IPS-15b (cell line): ENCODE measurements around the gene NR2F2.

ENCODE experiments used
- H3K27me3 ChIP-seq: one replicate; pipeline ENCODE4 v1.6.1; 2013; ENCODE audit warnings: low read length; ENCODE audit not compliant: control insufficient read depth, insufficient read depth
- H3K36me3 ChIP-seq: one replicate; pipeline ENCODE4 v1.6.1; 2013; ENCODE audit warnings: low read length; ENCODE audit not compliant: control insufficient read depth, insufficient read depth
- H3K4me1 ChIP-seq: one replicate; pipeline ENCODE4 v1.6.1; 2013; ENCODE audit warnings: mild to moderate bottlenecking, low read length; ENCODE audit not compliant: control insufficient read depth, insufficient read depth
- H3K4me3 ChIP-seq: one replicate; pipeline ENCODE4 v1.5.1; 2013; ENCODE audit warnings: low read depth, low read length
- H3K9ac ChIP-seq: one replicate; pipeline ENCODE4 v1.6.1; 2013; ENCODE audit warnings: low read depth, mild to moderate bottlenecking, low read length
- H3K9me3 ChIP-seq: one replicate; pipeline ENCODE4 v1.6.1; 2013; ENCODE audit warnings: mild to moderate bottlenecking, low read length; ENCODE audit not compliant: control insufficient read depth, insufficient read depth

Gene NR2F2

GRCh38 chr15:96348112-96349027 is 17.9 kb downstream of the NR2F2 start:
- Histone ChIP-seq H3K9me3 (no peaks in the 10 kb centered on the region), H3K9ac (no peak overlapping the region), H3K4me1 (peaks cover 12% of the 10 kb centered on the region), H3K36me3 (no peaks in the 10 kb centered on the region), H3K27me3 (peaks cover 100% of the 10 kb centered on the region), H3K4me3 (no peak overlapping the region)

- Histone ChIP-seq H3K9me3 (no peaks in the 10 kb centered on the region), H3K27me3 (peaks cover 99% of the 10 kb centered on the region), H3K36me3 (no peaks in the 10 kb centered on the region), H3K4me3 (no peak overlapping the region), H3K4me1 (peaks cover 12% of the 10 kb centered on the region), H3K9ac (no peak overlapping the region)
Observed at GRCh38 chr15:96349034-96349856, 18.7 kb downstream of the NR2F2 start.

- H3K27me3 ChIP-seq: peaks cover 99% of the 10 kb centered on the region
- H3K9me3 ChIP-seq: no peaks in the 10 kb centered on the region
- no peaks in the 10 kb centered on the region for H3K36me3 ChIP-seq
Observed at GRCh38 chr15:96349857-96350720, 19.6 kb downstream of the NR2F2 start.

GRCh38 chr15:96350934-96351724 is 20.6 kb downstream of the NR2F2 start:
- peak overlapping the region; percentile 43 for H3K4me3 ChIP-seq
- no peaks in the 10 kb centered on the region for H3K9me3 ChIP-seq
- H3K9ac ChIP-seq: no peak overlapping the region
- peaks cover 11% of the 10 kb centered on the region for H3K4me1 ChIP-seq
- H3K27me3 ChIP-seq: peaks cover 99% of the 10 kb centered on the region
- H3K36me3 ChIP-seq: no peaks in the 10 kb centered on the region

More at GRCh38 chr15:96349857-96350720, 19.6 kb downstream of the NR2F2 start:
- Histone ChIP-seq H3K4me1 (peaks cover 14% of the 10 kb centered on the region), H3K9ac (no peak overlapping the region), H3K4me3 (no peak overlapping the region)

GRCh38 chr15:96351761-96352603 is 21.5 kb downstream of the NR2F2 start:
- Histone ChIP-seq H3K27me3 (peaks cover 99% of the 10 kb centered on the region), H3K36me3 (no peaks in the 10 kb centered on the region), H3K4me1 (peaks cover 11% of the 10 kb centered on the region), H3K4me3 (peak overlapping the region; percentile 43), H3K9ac (no peak overlapping the region), H3K9me3 (no peaks in the 10 kb centered on the region)

- Histone ChIP-seq H3K36me3 (no peaks in the 10 kb centered on the region), H3K4me1 (peaks cover 11% of the 10 kb centered on the region), H3K27me3 (peaks cover 99% of the 10 kb centered on the region), H3K9me3 (no peaks in the 10 kb centered on the region), H3K4me3 (peak overlapping the region; percentile 43), H3K9ac (no peak overlapping the region)
Observed at GRCh38 chr15:96352604-96353405, 22.3 kb downstream of the NR2F2 start.

GRCh38 chr15:96353416-96353929 is 23.0 kb downstream of the NR2F2 start:
- peaks cover 10% of the 10 kb centered on the region for H3K4me1 ChIP-seq
- H3K27me3 ChIP-seq: peaks cover 99% of the 10 kb centered on the region
- H3K36me3 ChIP-seq: no peaks in the 10 kb centered on the region
- peak overlapping the region; percentile 48 for H3K4me3 ChIP-seq
- no peaks in the 10 kb centered on the region for H3K9me3 ChIP-seq
- H3K9ac ChIP-seq: no peak overlapping the region

GRCh38 chr15:96353930-96354730 is 23.6 kb downstream of the NR2F2 start:
- H3K9ac ChIP-seq: no peak overlapping the region
- peak overlapping the region; percentile 48 for H3K4me3 ChIP-seq
- no peaks in the 10 kb centered on the region for H3K9me3 ChIP-seq
- peaks cover 99% of the 10 kb centered on the region for H3K27me3 ChIP-seq
- H3K36me3 ChIP-seq: no peaks in the 10 kb centered on the region
- peaks cover 5% of the 10 kb centered on the region for H3K4me1 ChIP-seq
